Measurements from ENCODE around the gene TRIM7.

Gene TRIM7

DNA sequence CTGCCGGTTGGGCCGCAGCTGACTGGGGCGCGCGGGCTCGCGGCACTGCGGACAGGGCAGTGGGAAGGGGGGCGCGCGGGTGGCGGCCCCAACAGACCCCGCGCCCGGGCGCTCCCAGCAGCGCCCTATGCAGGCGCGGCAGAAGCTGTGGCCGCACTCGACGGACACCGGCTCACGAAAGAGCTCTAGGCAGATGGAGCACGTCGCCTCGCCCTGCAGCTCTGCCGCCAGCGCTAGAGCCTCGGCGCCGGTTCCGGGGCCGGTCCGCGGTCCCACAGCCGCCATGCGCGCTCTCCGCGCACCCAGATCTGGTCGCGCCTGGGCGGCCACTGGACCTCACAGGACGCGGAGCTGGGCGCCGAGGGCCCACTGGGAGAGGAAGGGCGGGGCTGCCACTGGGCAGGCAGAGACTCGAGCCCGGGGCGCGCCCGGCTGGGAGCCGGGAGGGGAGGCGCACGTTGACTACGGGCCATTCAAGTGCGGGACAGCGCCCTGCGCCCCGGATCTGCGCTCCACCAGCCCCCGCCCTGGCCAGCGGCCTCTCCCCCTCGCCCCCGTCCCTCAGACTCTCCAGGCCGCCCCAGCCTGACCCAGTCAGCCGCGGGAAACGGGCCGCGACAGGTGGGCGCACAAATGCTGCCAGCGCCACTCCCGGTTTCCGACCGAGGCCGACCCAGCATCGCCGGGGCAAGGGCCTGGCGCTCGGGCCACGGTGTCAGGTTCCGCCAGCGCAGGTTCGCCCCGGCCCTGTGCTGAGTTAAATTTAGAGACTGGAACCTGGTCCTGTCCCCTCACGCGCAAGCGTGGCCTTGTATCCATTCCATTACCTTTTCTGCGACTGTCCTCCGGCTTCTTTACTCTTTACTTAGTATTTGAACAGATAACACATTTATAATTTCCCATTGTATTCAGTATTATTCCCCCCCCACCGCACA, at the start of gene TRIM7:
Gene TRIM7, minus strand, starts transcription at position 371 of the 935 bp plus-strand sequence. Its CDS starts 86 bp downstream, at position 285.
- no peak for FAIRE-seq

DNA sequence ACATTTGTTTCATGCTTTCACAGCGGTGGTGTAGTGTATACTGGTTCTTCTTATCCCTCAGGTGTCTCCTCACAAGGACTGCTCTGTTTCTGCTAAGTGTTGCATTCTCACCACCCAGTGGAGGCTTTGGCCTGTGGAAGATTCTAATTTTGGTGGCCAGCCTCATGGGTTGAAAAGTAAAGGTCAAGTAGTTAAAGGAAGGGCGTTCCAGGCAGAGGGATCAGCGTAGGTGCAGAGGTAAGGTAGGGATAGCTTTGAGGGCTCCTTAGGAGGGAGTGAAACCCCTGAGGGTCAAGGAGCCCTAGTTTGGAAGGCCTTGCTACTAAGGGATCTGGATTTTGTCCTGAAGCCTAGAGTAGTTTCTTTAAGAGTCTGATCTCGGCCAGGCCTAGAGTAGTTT, 43.3 kb upstream of the TRIM7 start:
- no peak for DNase-seq (ENCODE audit: insufficient read length, low spot score)
- FAIRE-seq: no peak

More for the DNA sequence above, at the start of gene TRIM7:
- no peak for DNase-seq (ENCODE audit: insufficient read length, low spot score)

DNA sequence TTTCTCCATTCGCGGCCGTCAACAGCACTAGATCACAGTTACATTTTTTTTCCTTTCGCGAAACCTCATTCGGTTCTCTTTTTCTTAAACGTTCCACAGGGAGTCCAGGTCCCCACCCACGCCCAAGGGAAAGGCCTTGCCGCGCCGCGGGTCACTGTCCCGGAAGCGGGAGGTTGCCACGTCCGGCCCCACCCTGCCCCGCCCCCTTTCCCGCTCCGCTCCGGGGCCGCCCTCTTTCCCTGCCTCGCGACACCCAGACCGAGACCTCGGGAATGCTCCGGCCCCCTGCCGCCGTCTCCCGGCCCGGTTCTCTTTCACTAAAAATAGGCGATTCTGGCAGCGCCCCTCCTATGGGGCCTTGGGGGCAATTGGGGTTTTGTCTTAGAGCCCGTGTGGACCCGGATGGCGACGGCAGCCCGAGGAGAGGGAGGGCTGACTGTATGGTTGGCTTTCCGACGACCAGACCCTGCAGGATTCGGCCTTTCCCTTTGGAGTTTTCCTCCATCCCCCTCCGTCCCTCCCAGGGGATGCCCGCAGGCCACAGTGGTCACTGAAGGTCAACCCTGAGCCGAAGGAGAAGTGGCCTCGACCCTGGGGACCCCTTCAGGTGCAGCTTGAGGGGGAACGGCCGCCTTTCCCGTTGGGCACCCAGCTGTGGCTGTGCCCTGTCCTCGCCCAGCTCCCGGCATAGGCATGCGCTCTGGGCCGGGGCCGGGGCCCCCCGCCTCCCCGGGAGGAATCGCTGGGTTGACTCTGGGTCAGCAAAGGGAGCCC, 41.5 kb upstream of the TRIM7 start:
- peak; percentile 47 for FAIRE-seq
- peak; percentile 60 for DNase-seq (ENCODE audit: insufficient read length, low spot score)

DNA sequence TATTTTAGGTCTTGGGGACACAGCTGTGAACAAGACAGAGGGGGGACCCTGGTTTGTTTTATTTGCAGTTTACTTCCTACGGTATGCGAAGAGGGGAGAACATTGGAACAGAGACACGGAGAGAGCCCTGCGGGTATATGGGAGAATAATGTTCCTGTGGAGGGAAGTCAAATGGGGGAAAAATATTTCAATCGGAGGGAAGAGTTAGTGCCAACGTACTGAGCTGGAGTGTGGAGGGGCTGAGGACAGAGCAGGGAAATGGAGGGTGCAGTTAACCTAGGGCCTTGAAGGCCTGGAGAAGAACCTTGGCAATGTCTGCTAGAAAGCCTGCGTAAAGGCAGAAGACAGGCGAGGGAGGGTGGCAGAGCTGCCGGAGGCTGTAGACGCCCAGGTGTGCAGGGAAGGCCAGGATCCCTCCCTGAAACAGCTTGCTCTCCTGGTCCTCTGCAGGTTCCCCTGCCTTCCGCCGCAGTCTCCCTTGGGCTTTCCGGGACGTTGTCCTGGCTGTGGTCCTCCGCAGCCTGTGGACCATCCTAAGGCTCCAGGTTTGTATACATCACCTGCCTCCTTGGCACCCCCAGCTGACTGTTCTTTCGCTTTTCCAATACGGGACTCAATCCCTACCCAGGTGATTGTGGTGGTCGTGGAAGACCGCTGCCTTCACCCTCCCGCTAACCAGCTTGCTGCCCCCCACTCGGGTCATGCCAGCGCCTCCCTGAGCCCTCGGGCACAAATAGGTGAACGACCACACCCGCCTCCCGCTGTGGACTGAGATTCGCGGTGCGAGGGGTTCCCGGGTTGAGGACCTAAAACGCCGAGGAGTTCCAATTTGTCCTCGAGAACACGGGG, 40.7 kb upstream of the TRIM7 start:
- DNase-seq (ENCODE audit: insufficient read length, low spot score) (no peak), FAIRE-seq (no peak)

DNA sequence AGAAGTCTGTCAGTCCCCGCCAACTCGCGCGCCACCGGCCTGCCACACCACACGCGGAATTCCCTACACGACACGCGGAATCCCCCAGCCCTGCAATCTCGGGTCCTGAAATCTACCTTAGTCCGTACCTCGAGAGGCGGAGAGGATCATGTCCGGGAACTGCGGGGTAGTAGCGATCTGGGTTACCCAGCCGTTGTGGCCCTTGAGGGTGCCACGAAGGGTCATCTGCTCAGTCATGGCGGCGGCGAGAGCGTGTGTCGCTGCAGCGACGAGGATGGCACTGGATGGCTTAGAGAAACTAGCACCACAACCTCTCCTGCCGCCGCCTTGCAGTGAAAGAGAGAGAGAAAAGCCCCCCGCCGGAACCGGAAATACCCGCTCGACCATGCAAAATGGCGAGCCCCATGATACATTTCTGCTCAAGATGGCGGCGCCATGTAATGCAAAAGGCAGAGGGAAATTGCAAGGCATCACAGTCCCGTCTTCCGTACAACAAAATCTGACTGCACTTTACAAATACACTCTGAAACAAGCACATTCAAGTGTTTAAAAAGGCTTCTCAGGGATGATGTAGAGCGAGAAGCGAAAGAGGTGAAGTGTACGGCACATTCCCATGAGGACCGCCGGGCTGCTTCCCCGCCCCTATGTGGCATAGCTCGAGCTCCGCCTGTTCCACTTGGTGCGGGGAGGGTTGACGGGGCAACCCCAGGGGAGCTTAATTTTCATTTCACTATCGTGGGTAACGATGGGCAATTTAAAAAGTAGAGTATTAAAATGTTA, 38.8 kb upstream of the TRIM7 start, which contains the start of gene RACK1:
Gene RACK1, minus strand, starts transcription at position 343 of the 780 bp plus-strand sequence. Its CDS starts 106 bp downstream, at position 237.
- peak; percentile 62 for FAIRE-seq
- DNase-seq (ENCODE audit: insufficient read length, low spot score): peak; percentile 72

DNA sequence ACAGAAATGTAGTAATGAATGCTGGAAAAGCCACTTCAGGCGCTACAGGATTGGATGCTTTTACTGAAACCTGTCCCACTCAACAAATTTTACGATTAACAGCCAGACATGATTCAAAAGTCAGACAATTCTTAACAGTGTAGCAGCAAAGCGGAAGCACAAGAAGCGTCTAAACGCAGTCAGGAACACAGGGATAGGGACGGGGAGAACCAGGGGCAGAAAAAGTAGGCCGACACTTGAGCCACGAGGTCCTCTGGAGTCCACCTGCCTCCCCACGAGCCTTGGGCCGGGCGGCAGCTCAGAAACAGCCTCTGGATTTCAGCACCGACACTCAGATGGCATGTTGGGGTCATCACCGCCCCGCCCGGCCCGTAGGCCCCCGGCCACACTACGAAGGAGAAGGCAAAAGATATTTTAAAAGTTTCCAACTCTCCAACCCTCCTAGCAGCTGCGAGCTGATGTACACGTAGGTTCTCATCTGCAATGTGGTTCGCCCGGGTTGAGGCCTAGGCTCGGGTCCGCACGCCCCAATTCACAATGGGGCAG, 38.1 kb upstream of the TRIM7 start:
- no peak for DNase-seq (ENCODE audit: insufficient read length, low spot score)

DNA sequence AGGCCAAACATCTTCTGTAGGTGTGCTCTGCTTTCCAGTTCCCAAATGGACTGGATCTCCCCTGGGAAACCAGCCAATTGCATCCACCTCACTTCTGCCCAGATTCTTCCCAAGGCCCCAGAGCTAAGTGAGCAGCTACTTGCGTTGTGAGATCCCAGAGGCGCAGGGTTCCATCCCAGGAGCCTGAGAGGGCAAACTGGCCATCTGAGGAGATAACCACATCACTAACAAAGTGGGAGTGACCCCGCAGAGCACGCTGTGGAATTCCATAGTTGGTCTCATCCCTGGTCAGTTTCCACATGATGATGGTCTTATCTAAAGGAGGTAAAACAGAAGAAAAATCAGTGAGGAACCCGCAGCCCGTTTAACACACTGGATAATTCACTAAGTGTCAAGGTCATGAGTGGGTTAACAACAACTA, 37.0 kb upstream of the TRIM7 start:
- DNase-seq (ENCODE audit: insufficient read length, low spot score): no peak
- FAIRE-seq: no peak

More for the DNA sequence above, 38.1 kb upstream of the TRIM7 start:
- peak; percentile 35 for FAIRE-seq

DNA sequence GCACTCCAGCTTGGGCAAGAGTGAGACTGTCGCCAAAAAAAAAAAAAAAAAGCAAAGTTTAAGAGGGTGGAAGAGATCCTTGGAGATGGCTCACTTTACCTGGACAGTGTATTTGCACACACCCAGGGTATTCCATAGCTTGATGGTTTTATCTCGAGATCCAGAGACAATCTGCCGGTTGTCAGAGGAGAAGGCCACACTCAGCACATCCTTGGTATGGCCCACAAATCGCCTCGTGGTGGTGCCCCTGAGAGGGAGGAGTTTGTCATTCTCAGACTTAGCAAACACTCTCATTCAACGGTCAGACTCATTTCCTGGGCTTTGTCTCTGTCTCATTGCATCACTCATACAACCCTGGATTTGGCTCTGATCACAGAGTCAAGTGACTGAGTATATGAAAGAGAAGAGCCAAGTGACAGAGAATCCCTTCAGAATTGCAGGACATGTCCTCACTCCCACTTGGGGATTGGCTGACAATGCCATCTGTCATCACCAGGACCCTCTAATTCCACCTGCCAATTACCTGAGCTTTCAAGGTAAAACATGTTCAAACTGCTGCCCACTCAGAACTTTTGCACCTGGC, 36.5 kb upstream of the TRIM7 start:
- no peak for FAIRE-seq

DNA sequence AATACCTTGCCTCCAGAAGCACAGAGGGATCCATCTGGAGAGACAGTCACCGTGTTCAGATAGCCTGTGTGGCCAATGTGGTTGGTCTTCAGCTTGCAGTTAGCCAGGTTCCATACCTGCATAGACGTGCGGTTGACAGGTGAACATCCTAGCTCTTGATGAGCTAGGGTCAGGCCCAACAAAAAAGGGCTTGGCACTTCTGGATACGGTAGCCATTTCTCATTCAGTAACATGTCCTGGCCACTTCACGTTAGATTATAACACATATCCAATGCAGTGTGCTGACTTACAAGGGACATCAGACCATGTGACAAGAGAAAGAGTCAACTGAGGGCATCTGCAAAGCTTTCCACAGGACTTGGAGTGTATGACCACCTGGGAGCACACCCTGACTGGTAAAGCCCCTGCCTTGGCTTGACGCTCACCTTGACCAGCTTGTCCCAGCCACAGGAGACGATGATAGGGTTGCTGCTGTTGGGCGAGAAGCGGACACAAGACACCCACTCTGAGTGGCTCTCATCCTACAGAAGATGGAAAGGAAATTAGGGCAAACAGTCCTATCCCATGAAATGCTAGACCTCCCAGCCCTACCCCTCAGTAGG, 34.2 kb upstream of the TRIM7 start:
- no peak for FAIRE-seq

More for the DNA sequence above, 36.5 kb upstream of the TRIM7 start:
- no peak for DNase-seq (ENCODE audit: insufficient read length, low spot score)

DNA sequence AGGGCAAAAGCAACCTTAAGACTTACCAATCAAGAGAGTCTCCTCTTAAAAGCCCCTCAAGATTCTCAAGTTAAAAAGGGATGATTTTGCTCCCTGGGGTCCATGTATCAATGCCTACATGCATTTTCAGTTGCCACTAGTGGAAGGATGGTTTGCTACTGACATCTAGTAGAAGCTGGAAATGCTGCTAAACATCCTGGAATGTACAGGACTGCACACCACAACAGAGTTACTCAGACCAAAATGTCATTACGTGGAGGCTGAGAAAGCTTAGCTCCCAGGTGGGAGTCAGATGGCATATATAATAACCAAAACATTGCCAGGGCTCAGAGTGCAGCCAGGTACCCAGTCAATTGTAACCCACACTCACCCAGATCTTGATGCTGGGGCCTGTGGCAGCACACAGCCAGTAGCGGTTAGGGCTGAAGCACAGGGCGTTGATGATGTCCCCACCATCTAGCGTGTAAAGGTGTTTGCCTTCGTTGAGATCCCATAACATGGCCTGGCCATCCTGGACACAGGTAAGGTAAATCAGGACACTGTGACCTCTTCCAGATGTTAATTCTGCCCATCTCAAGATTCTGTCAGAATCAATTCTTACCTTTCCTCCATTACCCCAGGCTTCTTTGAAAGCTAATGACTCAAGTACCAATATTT, 32.9 kb upstream of the TRIM7 start:
- no peak for DNase-seq (ENCODE audit: insufficient read length, low spot score)
- FAIRE-seq: no peak

More for the DNA sequence above, 34.2 kb upstream of the TRIM7 start:
- no peak for DNase-seq (ENCODE audit: insufficient read length, low spot score)

DNA sequence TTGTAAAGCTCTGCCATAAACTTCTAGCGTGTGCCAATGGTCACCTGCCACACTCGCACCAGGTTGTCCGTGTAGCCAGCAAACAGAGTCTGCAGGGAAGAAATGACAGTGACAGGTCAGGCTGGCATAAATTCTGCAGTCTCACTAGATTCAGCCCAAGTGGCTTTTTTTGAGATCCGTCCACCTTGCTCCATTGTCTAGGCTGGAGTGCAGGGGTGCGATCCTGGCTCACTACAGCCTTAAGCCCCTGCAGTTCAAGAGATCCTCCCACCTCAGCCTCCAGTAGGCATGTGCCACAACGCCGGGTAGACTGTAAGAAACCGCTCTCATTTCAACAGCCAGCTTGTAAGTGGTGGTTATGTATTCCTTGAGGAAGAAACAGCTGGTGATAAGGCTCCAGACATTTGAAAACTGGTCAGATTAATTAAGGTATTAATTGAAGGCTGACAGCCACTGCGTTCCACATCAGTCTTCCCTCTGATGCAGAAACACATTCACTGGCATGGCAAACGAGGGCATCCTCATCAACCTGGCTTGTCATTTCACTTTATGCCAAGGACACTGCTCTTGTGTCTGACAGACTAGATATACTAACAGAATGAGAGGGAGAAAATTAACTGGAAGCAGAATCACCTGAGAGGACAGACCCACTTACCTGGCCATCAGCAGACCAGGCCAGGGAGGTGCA, 32.1 kb upstream of the TRIM7 start:
- FAIRE-seq (no peak), DNase-seq (ENCODE audit: insufficient read length, low spot score) (no peak)

DNA sequence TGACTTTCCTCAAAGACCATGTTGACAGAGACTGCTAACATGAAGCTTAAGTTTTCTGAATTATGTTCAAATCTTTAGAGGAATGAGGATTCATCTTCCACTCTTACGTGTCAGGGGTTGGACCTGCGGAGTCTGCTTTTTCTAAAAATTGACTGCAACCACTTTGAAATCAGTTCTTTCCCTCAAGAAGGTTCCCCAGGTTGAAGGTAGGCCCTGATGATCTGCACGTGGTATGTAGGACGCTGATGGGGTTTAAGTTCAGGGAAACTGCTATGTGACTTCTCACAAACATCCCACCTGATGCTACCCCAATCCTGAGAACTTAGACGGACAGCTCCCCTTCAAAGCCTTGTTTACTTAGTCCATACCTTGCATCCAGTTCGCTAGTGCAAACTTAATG, 31.5 kb upstream of the TRIM7 start:
- DNase-seq (ENCODE audit: insufficient read length, low spot score): no peak
- FAIRE-seq: no peak

DNA sequence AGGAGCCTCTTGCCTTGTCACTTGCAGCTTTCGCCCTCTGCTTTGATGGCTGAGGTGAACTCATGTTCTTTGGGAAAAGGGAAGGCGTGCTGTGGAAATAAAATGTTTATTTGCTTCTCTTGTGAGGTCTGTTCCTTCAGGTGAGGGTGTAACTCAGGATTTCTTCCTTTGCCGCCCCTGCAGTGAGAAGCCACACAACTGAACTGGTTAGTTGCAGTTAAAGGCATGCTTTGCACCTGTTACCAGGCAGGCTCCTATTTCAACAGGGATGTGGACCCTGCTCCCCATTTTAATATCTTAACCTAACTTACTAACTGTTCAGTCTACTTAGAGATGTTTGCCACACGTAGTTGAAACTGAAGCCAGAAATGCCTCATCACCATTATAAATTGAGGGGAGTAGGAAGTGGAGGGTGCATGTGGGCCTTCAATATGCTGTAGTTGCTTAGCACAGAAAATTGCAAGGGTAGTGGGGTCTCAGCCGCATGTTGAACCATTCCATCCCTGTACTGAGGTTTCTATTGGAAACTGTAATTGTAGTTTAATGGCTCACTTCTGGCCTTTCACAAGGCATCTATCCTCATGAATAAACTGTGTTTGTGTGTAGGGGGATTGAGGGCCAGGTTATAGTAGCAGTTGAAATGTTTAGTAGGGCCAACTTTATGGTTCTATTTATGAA, 30.8 kb upstream of the TRIM7 start:
- no peak for FAIRE-seq
- DNase-seq (ENCODE audit: insufficient read length, low spot score): no peak

DNA sequence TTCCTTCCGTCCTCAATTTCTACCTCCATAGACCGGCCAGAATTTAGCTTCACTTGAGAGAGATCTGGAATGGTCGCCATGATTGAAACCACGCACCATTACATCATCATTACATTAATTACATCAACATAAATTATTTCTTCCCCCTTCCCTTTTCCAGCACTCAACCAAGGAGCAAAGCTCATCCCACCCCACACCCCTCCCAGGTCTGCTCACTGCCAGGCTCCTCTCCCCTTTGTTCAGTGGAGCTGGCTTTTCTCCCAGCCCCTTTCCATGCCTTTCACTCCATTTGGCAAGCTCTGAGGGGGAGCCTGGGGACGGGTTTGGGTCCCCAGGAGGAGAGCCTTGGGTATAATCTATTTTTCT, 30.3 kb upstream of the TRIM7 start:
- FAIRE-seq (no peak), DNase-seq (ENCODE audit: insufficient read length, low spot score) (no peak)

DNA sequence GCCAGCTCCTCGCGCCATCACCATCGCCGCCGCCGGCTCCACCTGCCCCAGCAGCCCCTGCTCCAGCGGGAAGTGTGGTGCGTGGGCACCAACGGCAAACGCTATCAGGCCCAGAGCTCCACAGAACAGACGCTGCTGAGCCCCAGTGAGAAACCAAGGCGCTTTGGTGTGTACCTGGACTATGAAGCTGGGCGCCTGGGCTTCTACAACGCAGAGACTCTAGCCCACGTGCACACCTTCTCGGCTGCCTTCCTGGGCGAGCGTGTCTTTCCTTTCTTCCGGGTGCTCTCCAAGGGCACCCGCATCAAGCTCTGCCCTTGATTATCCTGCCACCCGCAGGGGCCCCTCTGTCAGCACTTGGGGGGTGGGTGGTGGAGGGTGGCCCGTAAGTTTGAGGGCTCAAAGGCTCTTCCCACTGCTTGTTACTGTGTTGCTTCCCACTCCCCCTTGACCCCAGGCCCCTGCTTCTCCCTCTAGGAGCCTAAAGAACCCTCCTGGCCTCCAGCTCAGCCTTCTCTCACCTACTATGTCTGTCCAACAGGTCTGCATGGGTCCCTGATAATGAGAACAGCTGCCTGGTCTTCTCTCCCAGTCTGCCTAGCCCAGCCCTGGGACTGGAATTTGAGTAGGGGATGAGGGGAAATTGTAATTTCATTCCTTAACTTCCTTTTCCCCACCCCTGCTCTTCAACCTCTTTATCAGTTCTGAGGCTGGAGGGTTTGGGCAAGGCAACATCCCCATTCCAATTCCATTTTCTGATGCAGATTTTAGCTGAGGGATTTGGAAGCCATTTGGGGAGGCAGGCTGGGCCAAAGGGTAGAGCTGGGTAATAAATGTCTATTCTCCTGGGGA, 29.7 kb upstream of the TRIM7 start:
- DNase-seq (ENCODE audit: insufficient read length, low spot score) (no peak), FAIRE-seq (no peak)

DNA sequence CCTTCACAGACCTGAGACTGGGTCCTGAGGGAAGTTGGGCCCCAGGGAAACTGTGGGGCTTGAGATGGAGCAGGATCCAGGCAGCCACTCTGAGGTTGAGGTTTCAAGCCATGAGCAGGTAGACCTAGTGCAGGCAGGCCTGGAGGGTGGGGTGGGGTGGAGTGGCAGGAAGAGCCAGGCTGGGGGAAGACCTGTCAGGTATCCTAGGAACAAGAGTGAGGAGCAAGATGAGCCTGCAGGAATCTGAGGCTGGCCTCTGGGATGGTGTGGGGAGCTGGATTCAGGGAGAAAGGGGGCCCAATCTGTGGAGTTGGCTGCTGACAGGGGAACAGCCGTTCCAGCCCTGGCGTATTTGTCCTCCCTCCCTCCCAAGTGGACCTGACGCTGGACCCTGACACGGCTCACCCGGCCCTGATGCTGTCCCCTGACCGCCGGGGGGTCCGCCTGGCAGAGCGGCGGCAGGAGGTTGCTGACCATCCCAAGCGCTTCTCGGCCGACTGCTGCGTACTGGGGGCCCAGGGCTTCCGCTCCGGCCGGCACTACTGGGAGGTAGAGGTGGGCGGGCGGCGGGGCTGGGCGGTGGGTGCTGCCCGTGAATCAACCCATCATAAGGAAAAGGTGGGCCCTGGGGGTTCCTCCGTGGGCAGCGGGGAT, 28.9 kb upstream of the TRIM7 start:
- FAIRE-seq: no peak

More for the DNA sequence above, 28.9 kb upstream of the TRIM7 start:
- DNase-seq (ENCODE audit: insufficient read length, low spot score): no peak
